ENCODE results near the gene TRIP12. TPM values are rescaled to one million over a fixed set of nuclear protein-coding genes. Genes with fewer than 3 reads are reported as not detected.
"Not testable (repeated sequence)": the region's sequence is repeated elsewhere in the genome, so short reads cannot be mapped to it uniquely, and the experiment has no call there.

Gene TRIP12
- total RNA-seq, 1 experiment from 2014 or later: 265 TPM

DNA sequence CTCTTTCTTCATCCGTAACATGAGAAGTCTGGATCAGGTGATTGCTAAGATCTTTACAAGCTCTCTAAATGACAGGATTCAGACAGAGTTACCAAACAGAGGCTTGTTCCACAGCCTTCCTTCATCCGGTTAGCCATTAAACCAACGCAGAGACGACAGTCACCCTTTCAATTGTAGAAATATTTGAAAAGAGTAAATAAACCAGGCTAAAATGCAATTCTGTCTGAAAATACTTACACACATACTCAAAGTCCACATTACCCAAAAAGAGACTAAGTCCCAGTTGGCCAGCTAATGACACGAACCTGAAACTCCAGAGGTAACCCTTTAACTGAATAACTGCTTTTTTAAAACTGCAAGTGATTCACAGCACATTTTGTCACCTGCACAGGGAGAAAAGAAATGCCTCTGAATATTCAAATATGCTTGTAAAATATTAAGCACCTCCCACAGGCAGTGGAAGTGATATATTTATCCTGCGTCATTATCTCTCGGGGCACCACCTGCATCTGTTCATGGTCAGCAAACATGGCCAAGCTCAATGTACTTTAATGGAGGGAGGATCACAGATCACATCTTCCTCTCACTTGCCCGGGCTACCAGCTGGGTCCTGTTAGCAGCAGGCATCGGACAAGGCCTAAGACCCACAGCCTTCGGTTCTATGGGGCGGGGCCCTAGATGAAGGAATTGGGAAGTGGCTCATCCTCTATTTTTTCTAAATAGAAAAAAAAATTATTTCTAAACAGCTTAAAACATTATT lies 168.7 kb downstream of the TRIP12 start:
- ChIA-PET CTCF (interaction anchor here (0.7 kb wide), 4 partner anchors 18 to 620 kb away, joined by 3 to 6 read pairs (median 4); no protein-coding TSS in a partner anchor), POLR2A (interaction anchor here (0.5 to 1.2 kb wide), 2 partner anchors 12 to 78 kb away, joined by 3 to 4 read pairs; no protein-coding TSS in a partner anchor)
- peak; percentile 21 for DNase-seq (ENCODE audit: unreplicated experiment)
- no peak overlapping the region for H3K4me3 Mint-ChIP-seq (ENCODE audit: unreplicated experiment)
- no peaks in the 10 kb centered on the region for H3K4me1 Mint-ChIP-seq (ENCODE audit: insufficient read depth, unreplicated experiment)
- no TSS peak for BruUV-seq (replicated peaks)
- H3K9me3 Mint-ChIP-seq (ENCODE audit: unreplicated experiment): no peaks in the 10 kb centered on the region
- no peaks in the 10 kb centered on the region for H3K27me3 Mint-ChIP-seq (ENCODE audit: insufficient read depth, unreplicated experiment)
- no peak overlapping the region for H3K27ac Mint-ChIP-seq (ENCODE audit: low read depth, unreplicated experiment)
- H3K36me3 Mint-ChIP-seq (ENCODE audit: insufficient read depth, unreplicated experiment): no peaks in the 10 kb centered on the region
- intact Hi-C loops (cut with micrococcal nuclease): no loop called here
- TF ChIP-seq, protein P1, sequence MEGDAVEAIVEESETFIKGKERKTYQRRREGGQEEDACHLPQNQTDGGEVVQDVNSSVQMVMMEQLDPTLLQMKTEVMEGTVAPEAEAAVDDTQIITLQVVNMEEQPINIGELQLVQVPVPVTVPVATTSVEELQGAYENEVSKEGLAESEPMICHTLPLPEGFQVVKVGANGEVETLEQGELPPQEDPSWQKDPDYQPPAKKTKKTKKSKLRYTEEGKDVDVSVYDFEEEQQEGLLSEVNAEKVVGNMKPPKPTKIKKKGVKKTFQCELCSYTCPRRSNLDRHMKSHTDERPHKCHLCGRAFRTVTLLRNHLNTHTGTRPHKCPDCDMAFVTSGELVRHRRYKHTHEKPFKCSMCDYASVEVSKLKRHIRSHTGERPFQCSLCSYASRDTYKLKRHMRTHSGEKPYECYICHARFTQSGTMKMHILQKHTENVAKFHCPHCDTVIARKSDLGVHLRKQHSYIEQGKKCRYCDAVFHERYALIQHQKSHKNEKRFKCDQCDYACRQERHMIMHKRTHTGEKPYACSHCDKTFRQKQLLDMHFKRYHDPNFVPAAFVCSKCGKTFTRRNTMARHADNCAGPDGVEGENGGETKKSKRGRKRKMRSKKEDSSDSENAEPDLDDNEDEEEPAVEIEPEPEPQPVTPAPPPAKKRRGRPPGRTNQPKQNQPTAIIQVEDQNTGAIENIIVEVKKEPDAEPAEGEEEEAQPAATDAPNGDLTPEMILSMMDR (IDR thresholded peaks at IDR 0.05; ENCODE audit: unreplicated experiment): no peak

DNA sequence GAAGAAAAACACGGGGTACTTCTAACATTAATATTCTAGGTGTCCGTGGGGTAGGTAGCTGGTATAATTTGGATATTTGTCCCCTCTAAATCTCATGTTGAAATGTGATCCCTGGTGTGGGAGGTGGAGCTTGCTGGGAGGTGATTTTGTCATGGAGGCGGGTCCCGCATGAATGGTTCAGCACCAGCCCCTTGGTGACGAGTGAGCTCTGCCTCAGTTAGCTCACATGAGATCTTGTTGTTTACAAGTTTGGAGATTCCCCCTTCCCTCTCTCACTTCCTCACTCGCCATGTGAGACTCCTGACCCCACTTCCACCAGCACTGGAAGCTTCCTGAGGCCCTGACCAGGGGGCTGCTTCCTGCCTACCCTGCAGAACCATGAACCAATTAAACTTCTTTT lies 172.0 kb downstream of the TRIP12 start:
- intact Hi-C loops (cut with micrococcal nuclease): no loop called here
- POLR2A ChIA-PET: interaction anchor here (0.9 kb wide), 1 partner anchor 16 kb away, joined by 3 read pairs; no protein-coding TSS in a partner anchor
- no TSS peak for BruUV-seq (replicated peaks)

DNA sequence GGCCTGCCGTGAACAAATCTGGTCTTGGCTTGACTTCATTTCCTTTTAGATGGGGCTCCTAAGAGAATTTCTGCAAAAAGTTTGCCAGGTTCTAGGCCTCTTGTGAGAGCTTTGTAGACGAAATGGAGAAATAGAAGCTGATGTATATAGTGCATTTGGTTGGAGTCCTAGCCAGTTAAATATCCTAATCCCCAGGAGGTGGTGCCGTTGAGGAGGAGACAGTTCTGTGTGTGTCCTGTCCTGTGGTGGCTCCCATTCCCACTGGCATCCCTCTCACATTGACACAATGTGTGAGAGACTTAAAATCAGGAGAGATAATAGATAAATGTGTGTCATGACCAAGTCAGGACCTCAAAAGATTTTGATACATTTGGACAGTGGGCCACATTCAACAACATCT lies 172.9 kb downstream of the TRIP12 start:
- intact Hi-C loops (cut with micrococcal nuclease): no loop called here
- H3K4me1 Mint-ChIP-seq (ENCODE audit: insufficient read depth, unreplicated experiment): no peaks in the 10 kb centered on the region
- H3K36me3 Mint-ChIP-seq (ENCODE audit: insufficient read depth, unreplicated experiment): no peaks in the 10 kb centered on the region
- H3K4me3 Mint-ChIP-seq (ENCODE audit: unreplicated experiment): no peak overlapping the region
- DNase-seq (ENCODE audit: unreplicated experiment): peak; percentile 16
- BruUV-seq (replicated peaks): no TSS peak
- TF ChIP-seq, protein P1 (IDR thresholded peaks at IDR 0.05; ENCODE audit: unreplicated experiment): peak; percentile 8
- H3K27ac Mint-ChIP-seq (ENCODE audit: low read depth, unreplicated experiment): no peak overlapping the region
- H3K27me3 Mint-ChIP-seq (ENCODE audit: insufficient read depth, unreplicated experiment): no peaks in the 10 kb centered on the region
- no peaks in the 10 kb centered on the region for H3K9me3 Mint-ChIP-seq (ENCODE audit: unreplicated experiment)
- CTCF ChIA-PET: no interaction called here
- POLR2A ChIA-PET: interaction anchor here (0.9 kb wide), 1 partner anchor 15 kb away, joined by 3 read pairs; no protein-coding TSS in a partner anchor

More for the DNA sequence above, 172.0 kb downstream of the TRIP12 start:
- H3K9me3 Mint-ChIP-seq (ENCODE audit: unreplicated experiment): no peaks in the 10 kb centered on the region
- DNase-seq (ENCODE audit: unreplicated experiment): no peak
- no peak overlapping the region for H3K4me3 Mint-ChIP-seq (ENCODE audit: unreplicated experiment)
- no peaks in the 10 kb centered on the region for H3K36me3 Mint-ChIP-seq (ENCODE audit: insufficient read depth, unreplicated experiment)
- CTCF ChIA-PET: interaction anchor here (0.7 to 0.9 kb wide), 3 partner anchors 70 to 1493 kb away, joined by 3 to 7 read pairs (median 4); no protein-coding TSS in a partner anchor
- no peaks in the 10 kb centered on the region for H3K27me3 Mint-ChIP-seq (ENCODE audit: insufficient read depth, unreplicated experiment)
- no peak overlapping the region for H3K27ac Mint-ChIP-seq (ENCODE audit: low read depth, unreplicated experiment)
- TF ChIP-seq, protein P1 (IDR thresholded peaks at IDR 0.05; ENCODE audit: unreplicated experiment): no peak
- no peaks in the 10 kb centered on the region for H3K4me1 Mint-ChIP-seq (ENCODE audit: insufficient read depth, unreplicated experiment)

DNA sequence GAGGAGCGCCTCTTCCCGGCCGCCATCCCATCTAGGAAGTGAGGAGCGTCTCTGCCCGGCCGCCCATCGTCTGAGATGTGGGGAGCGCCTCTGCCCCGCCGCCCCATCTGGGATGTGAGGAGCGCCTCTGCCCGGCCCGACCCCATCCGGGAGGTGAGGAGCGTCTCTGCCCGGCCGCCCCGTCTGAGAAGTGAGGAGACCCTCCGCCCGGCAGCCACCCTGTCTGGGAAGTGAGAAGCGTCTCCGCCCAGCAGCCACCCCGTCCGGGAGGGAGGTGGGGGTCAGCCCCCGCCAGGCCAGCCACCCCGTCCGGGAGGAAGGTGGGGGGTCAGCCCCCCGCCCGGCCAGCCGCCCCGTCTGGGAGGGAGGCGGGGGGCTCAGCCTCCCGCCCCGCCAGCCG lies 179.1 kb downstream of the TRIP12 start:
- POLR2A ChIA-PET; BruUV-seq (replicated peaks); H3K4me1 Mint-ChIP-seq (ENCODE audit: insufficient read depth, unreplicated experiment); H3K27ac Mint-ChIP-seq (ENCODE audit: low read depth, unreplicated experiment); DNase-seq (ENCODE audit: unreplicated experiment); H3K4me3 Mint-ChIP-seq (ENCODE audit: unreplicated experiment); H3K27me3 Mint-ChIP-seq (ENCODE audit: insufficient read depth, unreplicated experiment); H3K36me3 Mint-ChIP-seq (ENCODE audit: insufficient read depth, unreplicated experiment); intact Hi-C loops (cut with micrococcal nuclease): not testable (repeated sequence)
- CTCF ChIA-PET: interaction anchor here (0.6 kb wide), 1 partner anchor 8 kb away, joined by 3 read pairs; no protein-coding TSS in a partner anchor
- H3K9me3 Mint-ChIP-seq (ENCODE audit: unreplicated experiment): peaks cover 16% of the 10 kb centered on the region
